ENCODE data around the gene CCDC127. TPM values are rescaled to one million over a fixed set of nuclear protein-coding genes. Genes with fewer than 3 reads are reported as not detected.

Gene CCDC127
- total and polyA plus RNA-seq, 2 of the 13 experiments (the other 11 are each of a cell fraction or from before 2014, with no cell fraction given): 2.9 to 4.3 TPM

DNA sequence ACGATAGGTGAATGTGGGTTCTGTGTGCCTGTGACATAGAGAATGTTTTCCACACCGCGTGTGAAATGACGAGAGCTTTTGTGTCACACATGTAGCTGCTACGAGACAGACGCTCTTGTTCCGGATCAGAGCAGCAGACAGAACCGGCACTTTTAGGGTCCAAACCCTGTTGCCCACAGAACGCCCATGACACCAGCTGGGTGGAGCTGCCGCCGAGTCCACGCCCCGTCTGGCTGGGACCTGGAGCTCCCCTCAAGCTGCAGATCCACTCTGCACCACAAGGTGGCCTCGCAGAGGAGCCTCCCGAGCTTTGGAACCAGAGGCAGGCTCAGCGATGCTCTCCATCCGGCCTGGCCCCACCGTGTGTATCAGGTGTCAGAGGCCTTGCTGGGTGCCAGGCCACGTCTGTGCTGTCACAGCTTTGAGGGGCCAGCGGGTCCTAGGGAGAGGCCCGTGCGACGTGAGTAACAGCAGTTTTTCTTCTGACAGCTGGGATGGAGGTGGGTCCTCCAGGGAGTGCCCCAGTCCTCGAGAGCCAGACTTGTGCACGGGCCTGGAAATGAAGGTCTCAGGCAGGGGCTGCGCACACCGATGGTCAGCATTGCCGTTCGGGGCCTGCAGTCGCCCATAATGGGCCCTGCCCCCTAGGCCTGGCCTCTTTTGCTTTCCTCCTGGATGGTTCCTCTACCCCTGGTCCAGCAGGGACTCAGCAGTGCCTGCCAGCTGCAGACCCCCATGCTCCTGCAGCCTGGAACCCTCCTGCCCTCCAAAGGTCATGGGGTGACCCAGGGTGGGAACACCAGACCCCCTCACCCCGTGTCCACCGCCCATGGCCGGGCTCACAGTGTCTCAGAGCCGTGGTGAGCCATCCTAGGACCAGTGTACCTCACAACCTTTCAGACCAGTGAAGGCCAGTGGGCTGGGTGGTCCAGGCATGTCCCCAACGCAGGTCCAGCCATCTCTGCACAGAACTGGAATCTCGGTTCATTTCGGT, 29.2 kb downstream of the CCDC127 start (continued):
- TF ChIP-seq YEATS2 (CRISPR knock-in tag; IDR thresholded peaks at IDR 0.05; ENCODE audit: borderline replicate concordance) (peak; percentile 55; the same call in 1 of the 2 replicates), MXI1 (IDR thresholded peaks at IDR 0.05; ENCODE audit: borderline replicate concordance, low read depth, low read length) (peak; percentile 51; the same call in 1 of the 3 replicates), NR2F6 (IDR thresholded peaks at IDR 0.05) (no peak), NR2F6 (CRISPR knock-in tag; IDR thresholded peaks at IDR 0.05) (no peak), DR1 (CRISPR knock-in tag; IDR thresholded peaks at IDR 0.05) (no peak; the same call in 1 of the 2 replicates), ZNF552 (CRISPR knock-in tag; IDR thresholded peaks at IDR 0.05; ENCODE audit: borderline replicate concordance) (no peak), KAT2B (IDR thresholded peaks at IDR 0.05; ENCODE audit: borderline replicate concordance, low read depth, low read length) (no peak), DNMT3B (CRISPR knock-in tag; conservative IDR thresholded peaks at IDR 0.05) (no peak), POLR2G (IDR thresholded peaks at IDR 0.05; ENCODE audit: low read depth, low read length) (no peak), ZC3H13 (CRISPR knock-in tag; IDR thresholded peaks at IDR 0.05) (peak; percentile 58; the same call in 1 of the 2 replicates), TMF1 (CRISPR knock-in tag; IDR thresholded peaks at IDR 0.05; ENCODE audit: low read depth) (no peak), PCBP1 (IDR thresholded peaks at IDR 0.05; ENCODE audit: borderline replicate concordance, low read depth, low read length) (no peak), HMGXB4 (CRISPR knock-in tag; IDR thresholded peaks at IDR 0.05; ENCODE audit: borderline replicate concordance in 1 of 2, low read depth in 1 of 2) (peak; percentile 53 to 80; a peak in 3 of 4 replicates), SPEN (CRISPR knock-in tag; IDR thresholded peaks at IDR 0.05; ENCODE audit: low read depth) (peak; percentile 70; the same call in 1 of the 2 replicates), ZNF891 (CRISPR knock-in tag; IDR thresholded peaks at IDR 0.05) (peak; percentile 26; the same call in 1 of the 2 replicates), SMAD1 (CRISPR knock-in tag; IDR thresholded peaks at IDR 0.05; ENCODE audit: borderline replicate concordance, low read depth) (no peak), ZNF362 (CRISPR knock-in tag; IDR thresholded peaks at IDR 0.05; ENCODE audit: borderline replicate concordance) (no peak), RXRB (CRISPR knock-in tag; IDR thresholded peaks at IDR 0.05; ENCODE audit: borderline replicate concordance) (peak; percentile 48; the same call in 1 of the 2 replicates), EP300 (IDR thresholded peaks at IDR 0.05; ENCODE audit: low read depth in 2 of 2, low read length in 2 of 2) (no peak), EP300 (CRISPR knock-in tag; IDR thresholded peaks at IDR 0.05; ENCODE audit: borderline replicate concordance) (no peak), PHF20 (CRISPR knock-in tag; IDR thresholded peaks at IDR 0.05) (no peak), ZNF282 (IDR thresholded peaks at IDR 0.05; ENCODE audit: partially characterized antibody) (no peak), NFE2L2 (IDR thresholded peaks at IDR 0.05; ENCODE audit: low read length) (no peak), ZUFSP (CRISPR knock-in tag; IDR thresholded peaks at IDR 0.05; ENCODE audit: borderline replicate concordance) (no peak)

Data from HepG2 (cell line).